ENCODE results near the gene STK26.
A peak's percentile ranks its signal among the peaks of the same experiment; 100 is the strongest.
"Not testable (repeated sequence)": the region's sequence is repeated elsewhere in the genome, so short reads cannot be mapped to it uniquely, and the experiment has no call there.

The STK26 gene

DNA sequence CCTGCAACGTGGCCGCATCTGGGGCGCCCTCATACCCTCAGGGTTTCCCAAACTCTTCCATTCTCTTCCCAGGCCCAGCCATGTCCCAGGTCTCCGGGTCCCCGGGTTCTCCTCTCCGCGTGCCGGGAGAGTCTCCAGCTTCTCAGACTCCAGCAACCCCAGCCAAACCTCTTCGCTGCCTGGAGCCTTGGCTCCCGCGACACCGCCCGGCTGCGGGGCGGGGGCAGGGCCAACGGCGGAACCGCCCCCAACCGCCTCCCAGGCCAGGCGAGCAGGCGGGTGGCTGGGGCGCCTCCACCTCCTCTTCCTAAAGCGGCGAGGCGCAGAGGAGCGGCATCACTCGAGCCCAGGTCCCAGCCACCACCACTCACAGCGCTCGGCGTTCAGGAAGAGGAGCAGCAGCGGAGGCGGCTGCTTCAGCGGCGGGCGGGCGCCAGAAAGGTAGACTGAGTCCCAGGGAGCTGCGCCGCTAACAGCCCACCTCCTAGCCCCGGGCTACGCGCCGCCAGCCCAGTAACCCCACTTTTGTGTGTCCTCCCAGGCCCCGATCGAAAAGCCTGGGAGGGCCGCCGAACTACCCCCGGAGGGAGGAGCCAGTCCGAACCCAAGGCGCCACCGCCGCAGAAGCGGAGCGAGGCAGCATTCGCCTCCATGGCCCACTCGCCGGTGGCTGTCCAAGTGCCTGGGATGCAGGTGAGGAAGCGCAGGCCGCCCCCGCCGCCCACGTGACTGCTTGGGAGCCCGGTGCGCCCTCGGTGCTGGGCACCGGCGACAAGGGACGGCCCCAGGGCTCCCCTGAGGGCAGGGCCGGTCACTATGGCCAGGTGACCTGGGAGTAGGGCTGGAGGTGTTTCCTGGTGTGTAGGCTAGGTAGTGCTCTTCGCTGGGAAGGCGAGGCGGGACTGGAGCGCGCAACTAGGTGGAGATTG lies at the start of gene STK26:
TSS of gene STK26 (plus strand) at position 336 of the 929 bp plus-strand sequence. CDS start at position 652, 316 bp downstream.
- DNase-seq (ENCODE audit: low spot score) = peak; percentile 85

DNA sequence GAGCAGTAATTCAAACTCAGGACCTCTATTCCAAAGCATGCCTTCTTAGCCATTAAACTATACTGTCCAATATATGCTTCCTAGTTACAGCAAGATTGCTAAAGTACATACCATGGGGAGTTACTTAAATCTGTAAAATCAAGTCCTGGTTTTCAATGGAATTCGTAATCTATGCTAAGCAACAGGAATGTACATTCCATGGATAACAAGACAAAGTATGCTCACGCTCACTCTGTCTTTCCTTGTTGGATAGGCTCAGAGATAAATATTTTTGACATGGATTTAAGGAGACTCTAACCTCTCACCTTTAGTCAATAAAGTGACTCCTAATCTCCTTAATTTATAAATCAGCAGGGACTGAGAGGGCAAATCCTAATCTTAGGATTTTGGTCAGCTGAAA lies 47.3 kb upstream of the STK26 start:
- DNase-seq (ENCODE audit: low spot score) = no peak

DNA sequence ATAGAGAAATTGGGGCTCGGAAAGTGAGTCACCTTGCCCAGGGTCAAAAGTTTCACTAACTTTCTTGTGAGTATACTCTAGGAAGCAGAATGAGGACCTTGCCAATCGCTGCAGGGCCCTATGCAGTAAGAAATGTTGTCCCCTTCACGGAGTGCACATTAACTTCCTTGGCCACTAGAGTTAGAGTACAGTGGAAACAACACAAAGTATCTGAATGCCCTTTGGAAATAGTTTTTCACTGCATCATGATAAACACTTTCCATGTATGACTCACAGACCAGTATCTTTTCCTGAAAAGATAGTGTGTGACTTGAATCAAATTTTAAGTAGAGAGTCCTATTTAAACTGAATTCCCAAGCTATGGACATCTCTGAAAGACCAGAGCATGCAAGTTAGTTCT lies 45.5 kb upstream of the STK26 start:
- no peak for DNase-seq (ENCODE audit: low spot score)

DNA sequence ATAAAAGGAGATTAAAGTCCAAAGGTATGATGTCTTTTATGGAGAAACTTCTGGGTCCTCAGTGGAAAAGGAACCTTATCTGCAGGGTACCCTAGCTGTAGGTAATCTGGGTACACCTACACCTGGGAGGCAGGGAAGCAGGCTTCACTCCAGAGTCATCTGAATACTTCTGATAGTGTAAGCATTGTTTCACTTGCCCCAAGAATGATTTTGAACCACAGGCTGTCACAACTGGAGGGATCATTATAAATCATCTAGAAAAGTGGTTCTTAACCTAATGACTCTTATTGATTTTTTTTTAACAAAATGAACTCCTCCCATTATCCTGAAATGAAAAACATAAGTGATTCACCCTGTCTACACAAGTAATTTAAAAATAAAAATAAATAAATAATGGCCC lies 44.0 kb upstream of the STK26 start:
- DNase-seq (ENCODE audit: low spot score) = no peak

DNA sequence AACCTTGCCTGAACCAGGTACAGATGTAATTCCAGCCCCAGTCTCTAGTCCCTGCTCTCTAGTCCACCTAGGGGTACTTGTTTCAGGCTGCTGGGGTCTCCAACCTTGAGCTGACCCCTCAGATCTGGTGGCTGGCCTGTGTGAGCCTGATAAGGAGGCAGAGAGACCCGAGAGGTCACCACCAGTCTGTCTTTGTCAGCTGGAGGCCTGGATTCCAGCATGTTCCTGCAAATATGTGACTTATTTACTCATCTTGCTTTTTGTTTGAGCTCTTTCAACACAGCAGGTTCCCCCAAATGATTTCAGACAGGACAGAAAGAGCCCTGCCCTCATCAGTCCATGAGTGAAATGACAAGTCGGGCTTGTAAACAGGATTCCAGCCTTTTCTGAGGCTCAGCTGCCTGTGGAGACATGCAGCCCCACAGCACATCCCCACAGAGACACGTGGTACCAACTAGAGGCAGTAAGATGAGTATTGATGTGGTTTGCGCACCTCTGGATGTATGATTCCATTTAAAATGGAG lies 37.5 kb upstream of the STK26 start:
- DNase-seq (ENCODE audit: low spot score) = no peak

DNA sequence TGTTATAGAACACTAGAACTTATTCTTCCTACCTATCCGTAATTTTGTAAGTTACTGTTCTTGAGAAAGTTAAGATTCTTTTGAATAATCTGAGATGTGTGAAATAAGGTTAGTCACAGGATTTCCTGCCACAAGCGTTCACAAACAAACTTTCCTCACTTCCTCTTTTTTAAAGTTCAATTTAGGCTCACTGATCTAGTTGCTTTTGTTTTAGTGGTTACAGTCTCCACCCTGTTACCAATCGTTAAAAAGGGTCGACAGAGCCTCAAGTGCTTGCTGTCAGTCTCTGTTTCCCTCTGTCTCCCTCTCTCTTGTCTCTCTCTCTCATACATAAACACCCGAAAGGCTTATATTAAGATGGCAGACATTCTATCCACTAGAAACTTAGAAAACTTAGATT lies 35.9 kb upstream of the STK26 start:
- no peak for DNase-seq (ENCODE audit: low spot score)

DNA sequence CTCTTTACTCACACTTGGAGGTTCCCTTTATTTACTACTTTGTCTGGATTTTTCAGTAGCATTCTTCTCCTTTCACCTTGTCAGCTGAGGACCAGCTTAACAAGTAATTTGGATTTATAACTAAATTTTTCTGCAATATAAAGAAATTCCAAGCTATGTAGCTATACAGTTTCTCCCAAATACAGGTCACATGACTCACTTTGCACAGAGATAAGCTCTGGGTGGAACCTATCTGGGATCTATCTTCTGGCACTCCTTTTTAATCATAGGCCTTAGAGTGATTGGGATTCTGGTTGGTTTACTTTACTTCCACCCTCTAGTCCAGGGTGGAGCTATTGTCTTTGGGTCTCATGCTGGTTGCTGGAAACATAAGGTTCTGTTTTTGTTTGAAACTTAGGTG lies 34.9 kb upstream of the STK26 start:
- DNase-seq (ENCODE audit: low spot score) = no peak

DNA sequence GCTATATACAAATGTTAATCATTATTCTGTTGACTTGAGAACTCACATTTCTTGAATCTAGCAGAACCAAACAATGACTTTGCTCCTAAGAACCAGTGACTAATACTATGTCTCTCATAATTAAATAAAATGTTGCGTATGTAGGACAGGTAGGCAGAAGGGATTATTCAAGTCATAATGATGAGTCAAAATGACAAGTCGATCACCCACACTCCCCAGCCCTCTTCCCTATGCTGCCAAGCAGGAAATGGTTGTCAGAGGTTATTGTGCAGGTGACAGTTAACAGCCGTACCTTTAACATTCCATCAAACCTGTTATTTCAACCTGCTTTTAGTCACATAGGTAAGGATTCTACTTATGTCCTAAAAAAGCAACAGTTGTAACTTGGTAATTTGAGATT lies 22.0 kb upstream of the STK26 start:
- no peak for DNase-seq (ENCODE audit: low spot score)

DNA sequence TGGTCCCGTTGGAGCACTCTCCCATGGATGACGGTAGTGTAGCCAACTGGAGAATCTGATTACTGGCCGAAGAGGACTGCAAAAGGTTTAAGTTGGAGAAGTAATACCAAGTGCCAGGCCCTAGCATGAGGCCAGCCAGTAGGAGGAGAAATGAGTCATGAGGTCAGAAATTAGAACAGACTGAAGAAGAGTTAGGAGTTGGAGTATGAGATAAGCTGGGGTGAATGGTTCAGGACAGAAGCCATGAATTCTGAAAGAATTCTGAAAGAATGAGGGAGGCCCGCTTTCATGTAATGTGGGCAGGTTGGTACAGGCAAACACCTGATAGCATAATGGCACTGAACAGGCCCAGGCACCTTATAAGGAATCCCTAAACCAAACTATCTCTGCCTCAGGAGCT lies 18.4 kb upstream of the STK26 start:
- DNase-seq (ENCODE audit: low spot score) = no peak

DNA sequence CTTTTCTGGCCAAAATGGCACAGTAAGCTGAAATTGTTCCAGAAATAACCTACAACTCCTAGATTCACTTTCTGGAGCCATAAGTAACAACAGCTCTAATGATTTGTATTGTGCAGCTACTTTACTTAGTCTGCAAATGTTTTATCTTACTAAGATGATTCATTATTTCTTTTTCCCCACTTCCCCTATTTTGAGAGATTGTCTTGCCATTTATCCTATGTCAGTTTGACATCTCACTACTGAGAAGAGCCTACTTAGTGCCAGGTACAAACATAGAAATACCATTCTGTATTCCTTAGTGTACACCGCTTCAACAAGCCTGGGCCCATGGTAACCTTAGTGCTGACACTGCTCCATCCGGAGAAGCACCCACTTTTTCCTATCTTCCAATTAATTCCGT lies 13.8 kb upstream of the STK26 start:
- DNase-seq (ENCODE audit: low spot score) = no peak

DNA sequence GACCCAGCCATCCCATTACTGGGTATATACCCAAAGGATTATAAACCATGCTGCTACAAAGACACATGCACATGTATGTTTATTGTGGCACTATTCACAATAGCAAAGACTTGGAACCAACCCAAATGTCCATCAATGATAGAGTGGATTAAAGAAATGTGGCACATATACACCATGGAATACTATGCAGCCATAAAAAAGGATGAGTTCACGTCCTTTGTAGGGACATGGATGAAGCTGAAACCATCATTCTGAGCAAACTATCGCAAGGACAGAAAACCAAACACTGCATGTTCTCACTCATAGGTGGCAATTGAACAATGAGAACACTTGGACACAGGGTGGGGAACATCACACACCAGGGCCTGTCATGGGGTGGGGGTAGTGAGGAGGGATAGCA lies 12.9 kb upstream of the STK26 start:
- DNase-seq (ENCODE audit: low spot score) = not testable (repeated sequence)

DNA sequence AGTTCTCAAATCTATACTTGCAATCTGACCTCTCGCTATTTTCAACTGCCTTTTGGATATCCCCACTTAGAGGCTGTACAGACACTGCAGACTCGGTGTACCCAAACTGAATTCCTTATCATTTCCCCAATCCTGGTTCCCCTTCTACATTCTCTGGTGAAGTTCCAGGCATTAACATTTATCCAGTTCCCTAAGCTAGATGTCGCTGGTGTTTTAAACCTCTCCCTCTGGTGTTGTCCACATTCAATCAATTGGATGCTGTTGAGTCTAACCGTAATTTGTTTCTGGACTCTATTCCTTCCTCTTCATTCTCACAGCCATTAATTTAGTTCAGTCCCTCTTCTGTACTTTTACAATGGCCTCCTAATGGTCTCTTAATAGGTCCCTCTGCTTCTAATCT lies 7.2 kb upstream of the STK26 start:
- no peak for DNase-seq (ENCODE audit: low spot score)

DNA sequence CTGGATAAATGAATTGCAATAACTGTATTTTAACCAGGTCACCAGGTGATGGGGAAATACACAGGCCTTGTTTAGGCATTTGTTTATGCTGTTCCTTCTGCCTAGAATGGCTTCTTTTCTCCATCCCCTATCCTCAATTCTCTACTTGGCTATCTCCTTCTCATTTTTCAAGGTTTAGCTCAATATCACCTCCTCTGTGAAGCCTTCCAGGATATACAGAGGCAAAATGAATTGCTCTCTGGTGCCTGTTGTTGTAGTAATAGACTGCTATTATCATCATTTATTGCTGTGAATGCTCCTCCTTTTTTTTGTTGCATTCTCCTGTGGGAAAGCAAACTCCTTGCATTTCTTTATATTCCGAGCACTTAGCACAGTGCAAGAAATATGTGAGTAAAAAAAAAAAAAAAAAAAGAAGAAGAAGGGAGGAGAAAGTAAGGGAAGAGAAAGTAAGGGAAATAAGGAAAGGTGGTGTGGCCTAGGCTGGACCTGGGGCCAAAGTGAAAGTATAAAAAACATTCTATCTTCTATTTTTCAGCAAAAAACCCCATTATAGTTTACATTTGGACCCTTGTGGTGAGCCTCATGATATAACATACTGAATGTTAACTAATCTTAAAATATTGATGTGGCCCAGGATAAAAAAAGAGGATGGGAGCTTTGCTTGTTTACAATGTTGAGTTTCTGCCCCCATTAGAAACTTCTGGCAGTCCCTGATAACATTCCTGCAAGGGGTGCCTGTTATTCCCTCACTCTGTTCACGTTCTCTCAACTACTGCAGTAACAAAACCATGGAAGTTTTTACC lies 6.3 kb upstream of the STK26 start:
- DNase-seq (ENCODE audit: low spot score) = no peak

DNA sequence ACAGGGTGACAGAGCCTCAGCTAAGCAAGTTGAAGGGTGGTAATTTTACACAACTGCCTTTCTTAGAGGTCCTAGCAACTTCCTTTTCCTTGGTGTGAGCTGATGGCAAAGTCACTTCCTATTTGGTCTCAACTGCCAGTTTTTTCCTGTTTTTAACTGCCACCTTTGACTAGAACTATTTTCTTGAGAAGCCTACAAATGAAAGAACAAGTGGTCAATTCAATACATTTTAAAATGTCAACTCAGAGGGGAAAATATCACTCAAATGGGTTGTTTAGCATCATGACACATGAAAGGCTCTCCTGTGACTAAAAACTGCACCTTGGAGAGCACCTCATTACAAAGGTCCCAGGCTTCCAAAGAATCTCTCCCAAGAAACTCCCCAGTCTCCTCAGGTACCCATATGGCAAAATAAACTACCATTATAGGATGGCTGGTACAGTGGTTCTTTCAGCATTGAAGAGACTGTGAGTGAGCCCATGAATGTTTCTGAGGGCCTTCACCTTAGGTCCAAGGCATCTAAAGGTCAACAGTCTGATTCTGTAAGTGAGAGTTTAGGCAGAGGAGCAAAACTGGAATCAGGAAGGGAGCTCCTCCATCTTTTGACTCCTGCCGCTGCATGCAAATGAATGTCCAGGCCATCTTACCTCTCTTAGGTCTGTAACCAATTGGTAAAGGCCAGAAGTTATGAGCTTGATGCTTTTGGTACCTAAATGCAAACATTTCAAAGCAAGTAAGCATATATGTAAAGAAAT lies 5.5 kb upstream of the STK26 start:
- no peak for DNase-seq (ENCODE audit: low spot score)

DNA sequence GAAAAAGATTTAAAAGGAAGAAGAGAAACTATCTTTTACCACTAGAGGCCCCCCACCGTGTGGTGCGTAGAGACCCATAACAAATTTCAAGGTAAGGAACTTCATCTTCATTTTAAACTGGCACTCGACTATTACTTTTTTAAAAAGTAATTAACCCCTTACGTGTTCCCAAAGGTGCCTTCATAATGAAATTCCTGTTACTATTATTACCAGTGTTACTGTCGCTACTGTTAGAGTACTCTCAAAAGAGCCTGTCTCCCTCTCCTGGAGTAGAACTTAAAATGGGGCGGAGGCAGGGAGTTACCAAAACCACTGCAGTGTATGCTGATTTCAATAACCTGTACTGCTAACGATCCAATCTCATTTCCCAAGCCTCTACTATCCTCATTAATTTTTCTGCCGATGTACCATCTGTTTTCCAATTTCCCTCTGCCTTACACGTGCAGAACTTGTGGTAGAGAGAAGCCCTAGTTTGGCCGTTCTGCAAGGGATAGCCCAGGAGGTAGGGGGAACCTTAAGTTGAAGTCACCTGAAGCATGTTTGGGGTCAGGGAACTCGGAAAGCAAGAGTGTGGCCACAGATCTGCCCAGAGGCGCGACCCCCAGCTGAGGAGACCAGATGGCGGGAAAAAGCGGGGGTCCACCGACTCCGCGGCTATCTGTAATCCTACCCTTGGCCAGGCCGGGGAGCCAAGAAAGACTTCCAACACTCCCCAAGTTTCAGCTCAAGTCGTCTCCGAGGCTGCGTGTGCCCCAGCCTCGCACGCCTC lies 720 bp upstream of the STK26 start:
- peak; percentile 19 for DNase-seq (ENCODE audit: low spot score)

DNA sequence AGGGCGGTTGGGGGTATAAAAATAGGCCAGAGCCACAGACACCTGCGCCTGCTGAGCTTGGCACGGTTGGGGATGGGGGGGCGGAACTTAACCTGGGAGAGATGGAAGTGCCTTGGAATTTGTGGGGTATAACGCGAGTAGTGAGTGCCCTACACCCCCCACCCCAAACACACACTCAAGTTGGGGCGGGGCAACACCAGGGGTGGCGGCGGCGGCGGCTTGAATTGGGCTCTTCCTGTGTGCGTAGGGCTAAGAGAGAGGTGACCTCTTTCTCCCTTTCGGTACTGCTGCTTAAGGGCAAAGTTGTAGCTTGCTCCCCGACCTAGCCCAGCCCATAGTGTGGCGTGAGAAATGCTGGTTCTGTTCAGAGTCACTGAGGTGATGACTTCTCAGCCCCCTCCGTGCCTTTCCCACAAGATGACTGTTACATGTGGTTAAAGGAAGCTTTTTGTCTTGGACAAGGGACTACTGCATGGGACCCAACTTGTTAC lies 839 bp downstream of the STK26 start:
- peak; percentile 29 for DNase-seq (ENCODE audit: low spot score)

DNA sequence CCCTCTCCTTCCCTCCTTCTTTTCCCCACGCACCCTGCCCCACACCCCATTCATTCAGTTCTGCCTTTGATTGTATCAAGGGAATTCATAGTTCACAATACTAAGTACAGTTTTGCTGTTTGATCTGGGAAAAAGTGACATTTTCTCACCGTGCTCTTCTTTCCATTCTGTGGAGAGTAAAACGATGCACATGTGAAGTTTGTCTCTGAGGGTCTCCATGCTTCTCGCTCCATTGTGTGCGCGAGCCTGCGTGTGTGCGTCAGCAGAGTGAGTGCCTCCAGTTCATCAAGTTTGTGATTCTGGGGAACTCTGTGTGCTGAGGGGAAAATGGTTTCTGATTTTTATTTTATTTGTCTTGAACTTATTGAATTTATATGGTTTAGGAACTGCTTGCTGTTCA lies 1.9 kb downstream of the STK26 start:
- no peak for DNase-seq (ENCODE audit: low spot score)

DNA sequence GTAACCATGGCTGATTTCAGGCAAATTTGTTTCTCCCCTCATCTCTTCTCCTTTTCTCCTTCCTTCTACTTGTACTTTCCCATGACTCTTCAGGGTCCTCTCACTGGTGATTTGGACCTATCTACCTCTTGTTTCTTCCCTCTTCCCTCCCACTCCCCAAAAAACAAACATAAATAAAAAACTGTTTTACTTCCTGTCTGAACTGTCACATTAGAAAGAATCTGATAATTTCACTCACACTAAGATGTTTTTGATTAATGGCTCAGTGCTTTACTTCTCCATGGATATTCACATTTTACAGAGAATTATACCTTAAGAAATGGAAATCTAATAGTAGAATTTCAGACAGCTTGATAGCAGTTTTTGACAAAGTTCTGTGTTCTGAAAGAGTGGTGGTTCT lies 7.2 kb downstream of the STK26 start:
- no peak for DNase-seq (ENCODE audit: low spot score)

DNA sequence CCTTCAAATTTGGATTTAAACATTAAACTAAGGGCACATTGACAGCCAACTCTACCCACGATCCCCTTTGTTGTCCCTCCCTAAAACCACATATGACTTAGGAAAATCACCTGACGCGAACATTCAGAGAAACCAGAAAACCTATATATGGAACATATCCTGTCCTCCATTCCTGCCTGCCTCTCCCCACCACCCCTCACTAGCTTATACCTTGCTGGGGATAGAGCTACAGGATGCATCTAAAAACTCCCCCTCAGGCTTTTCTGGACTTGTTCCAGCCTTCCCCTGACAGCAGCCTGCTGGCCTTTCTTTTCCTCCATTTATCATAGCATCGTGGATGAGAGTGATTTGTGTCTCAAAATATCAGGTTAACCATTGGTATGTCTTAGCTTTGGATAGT lies 8.8 kb downstream of the STK26 start:
- DNase-seq (ENCODE audit: low spot score) = no peak

DNA sequence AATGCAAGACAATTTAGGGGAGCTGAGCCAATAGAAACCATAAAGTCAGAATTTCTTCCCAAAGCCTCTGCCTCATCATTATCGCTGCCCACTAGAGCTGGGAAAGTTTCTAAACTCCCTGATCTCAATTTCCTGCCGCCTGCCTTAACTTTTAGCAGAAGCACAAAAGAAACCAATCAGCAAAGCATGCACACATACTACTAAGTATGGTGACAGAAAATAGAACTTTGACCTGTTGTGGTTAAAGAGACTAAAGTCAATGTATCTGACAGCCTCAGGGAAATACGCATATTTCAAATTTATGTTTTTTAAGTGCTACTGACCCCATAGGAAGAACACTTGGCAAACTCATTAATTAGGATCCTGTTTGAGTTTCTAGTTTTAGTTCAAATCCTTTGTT lies 10.1 kb downstream of the STK26 start:
- DNase-seq (ENCODE audit: low spot score) = no peak

DNA sequence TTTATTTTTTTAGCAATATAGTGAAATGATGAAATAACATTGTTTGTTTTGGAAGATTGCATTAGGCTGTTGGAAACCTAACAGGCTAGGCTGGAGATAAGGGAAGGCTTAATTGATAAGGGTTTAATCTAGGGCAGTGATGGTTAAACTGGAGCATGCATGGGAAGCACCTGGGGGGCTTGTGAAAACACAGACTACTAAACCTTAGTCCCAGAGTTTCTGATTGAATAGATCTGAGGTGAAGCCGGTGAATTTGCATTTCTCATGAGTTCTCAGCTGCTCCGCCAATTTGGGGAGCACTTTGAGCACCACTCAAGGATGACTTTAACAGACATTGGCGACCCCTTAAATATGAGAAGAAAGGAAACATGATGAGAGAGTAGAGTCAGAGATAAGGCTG lies 11.5 kb downstream of the STK26 start:
- DNase-seq (ENCODE audit: low spot score) = no peak
